Stimulated activated CD8-positive, alpha-beta memory T cell treated with anti-CD3 and anti-CD28 coated beads, Interleukin-2, amount 100 ng/mL, for 48 hours (primary cell): ENCODE results near the gene MIA3.
"Not testable (repeated sequence)": the region's sequence is repeated elsewhere in the genome, so short reads cannot be mapped to it uniquely, and the experiment has no call there.

Experiments
- DNase-seq, 2 donors: peaks; one replicate each; pipeline ENCODE4 v3.0.0-alpha.2; 2020; ENCODE audit warnings: low read depth in 2 of 2

Gene MIA3, protein sequence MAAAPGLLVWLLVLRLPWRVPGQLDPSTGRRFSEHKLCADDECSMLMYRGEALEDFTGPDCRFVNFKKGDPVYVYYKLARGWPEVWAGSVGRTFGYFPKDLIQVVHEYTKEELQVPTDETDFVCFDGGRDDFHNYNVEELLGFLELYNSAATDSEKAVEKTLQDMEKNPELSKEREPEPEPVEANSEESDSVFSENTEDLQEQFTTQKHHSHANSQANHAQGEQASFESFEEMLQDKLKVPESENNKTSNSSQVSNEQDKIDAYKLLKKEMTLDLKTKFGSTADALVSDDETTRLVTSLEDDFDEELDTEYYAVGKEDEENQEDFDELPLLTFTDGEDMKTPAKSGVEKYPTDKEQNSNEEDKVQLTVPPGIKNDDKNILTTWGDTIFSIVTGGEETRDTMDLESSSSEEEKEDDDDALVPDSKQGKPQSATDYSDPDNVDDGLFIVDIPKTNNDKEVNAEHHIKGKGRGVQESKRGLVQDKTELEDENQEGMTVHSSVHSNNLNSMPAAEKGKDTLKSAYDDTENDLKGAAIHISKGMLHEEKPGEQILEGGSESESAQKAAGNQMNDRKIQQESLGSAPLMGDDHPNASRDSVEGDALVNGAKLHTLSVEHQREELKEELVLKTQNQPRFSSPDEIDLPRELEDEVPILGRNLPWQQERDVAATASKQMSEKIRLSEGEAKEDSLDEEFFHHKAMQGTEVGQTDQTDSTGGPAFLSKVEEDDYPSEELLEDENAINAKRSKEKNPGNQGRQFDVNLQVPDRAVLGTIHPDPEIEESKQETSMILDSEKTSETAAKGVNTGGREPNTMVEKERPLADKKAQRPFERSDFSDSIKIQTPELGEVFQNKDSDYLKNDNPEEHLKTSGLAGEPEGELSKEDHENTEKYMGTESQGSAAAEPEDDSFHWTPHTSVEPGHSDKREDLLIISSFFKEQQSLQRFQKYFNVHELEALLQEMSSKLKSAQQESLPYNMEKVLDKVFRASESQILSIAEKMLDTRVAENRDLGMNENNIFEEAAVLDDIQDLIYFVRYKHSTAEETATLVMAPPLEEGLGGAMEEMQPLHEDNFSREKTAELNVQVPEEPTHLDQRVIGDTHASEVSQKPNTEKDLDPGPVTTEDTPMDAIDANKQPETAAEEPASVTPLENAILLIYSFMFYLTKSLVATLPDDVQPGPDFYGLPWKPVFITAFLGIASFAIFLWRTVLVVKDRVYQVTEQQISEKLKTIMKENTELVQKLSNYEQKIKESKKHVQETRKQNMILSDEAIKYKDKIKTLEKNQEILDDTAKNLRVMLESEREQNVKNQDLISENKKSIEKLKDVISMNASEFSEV (N-terminal part only)

GRCh38 chr1:222618001-222618879 lies at the start of gene MIA3:
TSS of gene MIA3 (plus strand) at chr1:222618097. CDS start at chr1:222618111, 14 bp downstream.
- peak; percentile 23 to 63 for DNase-seq

GRCh38 chr1:222570837-222571236 lies 47.1 kb upstream of the MIA3 start:
- DNase-seq, result no peak

DNA sequence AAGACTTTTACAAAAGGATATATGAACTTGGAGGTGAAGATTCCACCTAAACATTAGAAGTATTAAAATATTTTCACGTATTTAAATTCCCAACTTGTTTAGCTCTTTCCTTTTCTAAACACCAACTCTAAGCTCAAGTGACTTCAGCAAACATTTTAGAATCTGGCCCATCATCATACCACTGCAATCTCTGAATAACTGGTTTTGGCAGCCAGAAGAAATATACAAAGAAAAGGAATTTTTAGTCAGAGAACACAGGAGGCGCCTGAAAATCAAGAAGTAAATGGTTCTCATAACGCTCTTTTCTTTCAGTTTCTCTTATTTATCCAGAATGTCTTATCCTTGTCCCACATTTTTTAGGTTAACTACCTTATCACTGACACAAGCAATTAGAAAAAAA lies 38.6 kb upstream of the MIA3 start:
- DNase-seq, result no peak

DNA sequence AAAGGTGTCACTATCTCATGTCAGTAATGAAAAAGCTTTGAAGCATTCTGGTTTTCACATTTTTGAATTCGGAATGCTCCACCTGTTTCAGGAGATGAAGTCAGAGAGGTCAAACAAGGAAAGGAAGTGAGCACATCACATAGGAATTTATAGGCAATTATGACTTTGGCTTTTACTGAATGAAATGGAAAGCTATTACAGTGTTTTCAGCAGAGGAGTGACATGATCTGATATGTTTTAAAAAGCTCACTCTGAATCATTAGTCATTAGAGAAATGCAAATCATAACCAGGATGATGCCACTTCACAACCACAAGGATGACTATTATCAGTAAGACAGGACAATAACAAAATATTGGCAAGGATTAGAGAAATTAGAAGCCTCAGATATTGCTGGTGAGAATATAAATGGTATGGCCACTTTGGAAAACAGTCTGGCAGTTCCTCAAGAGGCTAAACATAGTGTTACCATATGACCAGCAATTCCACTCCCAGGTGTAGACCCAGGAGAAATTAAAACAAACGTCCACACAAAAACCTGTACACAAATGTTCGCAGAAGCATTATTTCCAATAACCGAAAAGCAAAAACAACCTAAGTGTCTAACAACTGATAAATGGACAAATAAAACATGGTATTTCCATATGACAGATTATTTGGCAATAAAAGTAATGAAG lies 35.7 kb upstream of the MIA3 start:
- DNase-seq, result no peak

GRCh38 chr1:222583079-222583478 lies 34.8 kb upstream of the MIA3 start:
- no peak for DNase-seq

DNA sequence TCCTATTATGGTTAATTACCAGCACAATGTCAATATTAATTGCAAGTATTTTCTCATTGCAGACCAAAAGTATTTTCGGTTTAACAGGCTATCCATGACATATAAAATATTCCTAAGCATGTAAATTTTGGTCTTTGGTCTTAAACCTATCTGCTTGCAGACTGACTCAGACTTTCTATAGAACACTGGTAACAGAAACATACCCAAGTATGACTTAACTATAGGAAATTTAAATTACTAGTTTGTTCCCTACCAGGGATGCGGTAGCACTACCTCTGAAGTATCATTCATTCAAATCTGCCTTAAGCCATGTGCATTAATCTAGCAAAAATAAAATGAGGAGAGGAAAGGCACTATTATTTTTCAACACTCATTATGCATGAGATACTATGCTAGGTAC lies 31.1 kb upstream of the MIA3 start:
- DNase-seq, result no peak

GRCh38 chr1:222588135-222588534 lies 29.8 kb upstream of the MIA3 start:
- no peak for DNase-seq

GRCh38 chr1:222589462-222590302 lies 28.2 kb upstream of the MIA3 start, which contains the start of gene TAF1A:
TSS of gene TAF1A (minus strand) at chr1:222589933.
- peak; percentile 69 to 76 for DNase-seq

DNA sequence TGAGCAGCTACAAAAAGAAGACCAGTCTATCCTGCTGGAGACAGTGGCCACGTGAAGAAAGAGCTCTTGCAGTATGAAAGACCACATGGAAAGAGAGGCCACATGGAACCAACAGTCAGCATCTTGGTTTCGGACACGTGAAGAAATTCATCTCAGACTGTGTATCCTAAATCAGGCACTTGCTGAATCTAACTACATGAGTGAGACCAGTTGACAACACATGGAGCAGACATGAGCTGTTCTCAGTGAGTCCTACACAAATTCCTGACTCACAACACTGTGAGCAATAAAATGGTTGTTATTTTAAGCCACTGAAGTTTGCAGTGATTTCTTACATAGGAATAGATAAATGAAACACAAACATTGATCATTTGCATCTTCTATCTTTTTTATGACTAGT lies 25.7 kb upstream of the MIA3 start:
- no peak for DNase-seq

- no peak for DNase-seq
These were observed 23.1 kb upstream of the MIA3 start for GRCh38 chr1:222594789-222595188.

GRCh38 chr1:222596696-222597095 lies 21.2 kb upstream of the MIA3 start:
- no peak for DNase-seq

DNA sequence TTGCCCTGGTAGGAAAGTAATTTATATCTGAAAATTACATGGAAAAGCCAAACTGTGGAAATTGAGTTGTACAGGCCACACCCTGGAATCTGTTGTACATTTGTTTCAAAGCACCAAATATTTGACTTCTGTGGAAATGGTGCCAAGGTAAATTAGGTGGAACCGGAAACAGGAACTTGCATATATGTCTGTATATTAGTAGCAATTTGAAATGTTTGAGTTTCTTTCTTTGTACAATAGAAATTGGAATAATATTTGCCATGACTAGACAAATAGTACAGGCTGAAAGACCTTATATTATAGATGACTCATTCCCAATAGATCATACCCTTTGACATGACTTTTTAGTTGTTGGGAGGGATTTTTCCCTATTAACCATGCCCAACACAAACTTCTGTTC lies 17.6 kb upstream of the MIA3 start:
- no peak for DNase-seq

DNA sequence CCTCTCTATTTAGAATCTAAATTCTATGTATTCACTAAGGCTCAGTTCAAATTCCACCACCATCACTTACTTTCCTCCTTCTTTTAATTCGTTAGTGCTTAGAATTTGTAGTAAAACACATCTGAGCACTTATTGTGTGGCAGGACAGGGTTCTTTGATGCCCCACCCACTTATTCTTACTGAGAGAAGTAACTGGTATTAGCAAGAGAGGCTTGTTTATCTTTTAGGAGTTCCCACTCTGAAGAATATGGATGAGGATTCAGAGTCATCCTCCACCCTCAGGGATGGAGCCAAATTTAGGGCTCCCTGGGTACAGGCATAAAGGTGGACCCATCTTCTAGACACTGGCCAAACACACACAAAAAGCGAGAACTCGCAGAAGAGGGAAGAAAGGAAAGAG lies 16.6 kb upstream of the MIA3 start:
- no peak for DNase-seq

DNA sequence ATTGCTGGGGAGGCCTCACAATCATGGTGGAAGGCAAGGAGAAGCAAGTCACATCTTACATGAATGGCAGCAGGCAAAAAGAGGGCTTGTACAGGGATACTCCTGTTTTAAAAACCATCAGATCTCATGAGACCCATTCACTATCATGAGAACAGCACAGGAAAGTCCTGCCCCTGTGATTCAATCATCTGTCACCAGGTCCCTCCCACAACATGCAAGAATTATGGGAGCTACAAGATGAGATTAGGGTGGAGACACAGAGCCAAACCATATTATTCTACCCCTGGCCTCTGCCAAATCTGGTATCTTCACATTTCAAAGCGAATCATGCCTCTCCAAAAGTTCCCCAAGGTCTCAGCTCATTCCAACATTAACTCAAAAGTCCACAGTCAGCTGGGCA lies 11.1 kb upstream of the MIA3 start:
- no peak for DNase-seq

GRCh38 chr1:222609111-222609510 lies 8.8 kb upstream of the MIA3 start:
- not testable (repeated sequence) for DNase-seq

DNA sequence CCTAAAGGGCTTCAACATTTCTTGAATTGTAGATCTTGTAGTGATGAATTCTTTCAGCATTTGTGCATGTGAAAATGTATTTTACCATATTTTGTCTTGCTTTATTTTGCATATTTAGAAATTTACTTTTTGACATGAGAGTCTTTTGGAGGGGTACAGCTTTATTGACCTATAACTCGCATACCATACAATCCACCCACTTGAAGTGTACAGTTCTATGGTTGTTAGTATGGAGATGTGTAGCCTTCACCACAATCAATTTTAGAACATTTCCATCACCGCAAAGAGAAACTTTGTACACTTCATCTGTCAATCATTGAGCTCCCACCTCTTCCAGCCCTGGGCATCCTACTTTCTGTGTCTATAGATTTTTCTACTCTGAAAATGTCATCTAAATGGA lies 7.2 kb upstream of the MIA3 start:
- no peak for DNase-seq

- no peak for DNase-seq
These were observed 4.3 kb upstream of the MIA3 start for GRCh38 chr1:222613627-222614026.

GRCh38 chr1:222616525-222616924 lies 1.4 kb upstream of the MIA3 start:
- no peak for DNase-seq

GRCh38 chr1:222617367-222617951 lies 438 bp upstream of the MIA3 start:
- peak; percentile 86 to 89 for DNase-seq
